ENCODE data around the gene SSBP3. TPM values are rescaled to one million over a fixed set of nuclear protein-coding genes. Genes with fewer than 3 reads are reported as not detected.

Gene SSBP3
- total and polyA plus RNA-seq, 9 of the 15 experiments (the other 6 are each of a cell fraction or from before 2014, with no cell fraction given): 8.7 to 108 (median 33.8) TPM

DNA sequence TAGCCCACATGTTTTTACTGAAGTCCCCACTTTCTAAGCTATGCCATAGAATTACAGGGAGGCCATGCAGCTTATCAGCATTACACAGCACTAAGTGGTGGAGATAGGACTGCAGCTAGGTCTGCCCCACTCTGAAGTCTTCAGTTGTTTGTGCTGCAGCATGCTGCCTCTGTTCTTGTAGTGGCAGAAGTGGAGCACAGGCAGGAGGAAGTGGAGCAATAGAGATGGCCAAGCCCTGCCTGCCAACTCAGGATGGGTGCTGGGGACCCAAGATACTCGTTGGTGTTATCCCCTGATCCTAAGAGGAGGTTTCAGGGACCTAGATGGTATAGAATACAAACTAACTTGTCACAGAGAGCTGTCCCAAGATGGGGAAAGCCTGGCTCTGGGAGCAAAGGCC is 193.3 kb downstream of the SSBP3 start (continued):
- TF ChIP-seq, protein P1, sequence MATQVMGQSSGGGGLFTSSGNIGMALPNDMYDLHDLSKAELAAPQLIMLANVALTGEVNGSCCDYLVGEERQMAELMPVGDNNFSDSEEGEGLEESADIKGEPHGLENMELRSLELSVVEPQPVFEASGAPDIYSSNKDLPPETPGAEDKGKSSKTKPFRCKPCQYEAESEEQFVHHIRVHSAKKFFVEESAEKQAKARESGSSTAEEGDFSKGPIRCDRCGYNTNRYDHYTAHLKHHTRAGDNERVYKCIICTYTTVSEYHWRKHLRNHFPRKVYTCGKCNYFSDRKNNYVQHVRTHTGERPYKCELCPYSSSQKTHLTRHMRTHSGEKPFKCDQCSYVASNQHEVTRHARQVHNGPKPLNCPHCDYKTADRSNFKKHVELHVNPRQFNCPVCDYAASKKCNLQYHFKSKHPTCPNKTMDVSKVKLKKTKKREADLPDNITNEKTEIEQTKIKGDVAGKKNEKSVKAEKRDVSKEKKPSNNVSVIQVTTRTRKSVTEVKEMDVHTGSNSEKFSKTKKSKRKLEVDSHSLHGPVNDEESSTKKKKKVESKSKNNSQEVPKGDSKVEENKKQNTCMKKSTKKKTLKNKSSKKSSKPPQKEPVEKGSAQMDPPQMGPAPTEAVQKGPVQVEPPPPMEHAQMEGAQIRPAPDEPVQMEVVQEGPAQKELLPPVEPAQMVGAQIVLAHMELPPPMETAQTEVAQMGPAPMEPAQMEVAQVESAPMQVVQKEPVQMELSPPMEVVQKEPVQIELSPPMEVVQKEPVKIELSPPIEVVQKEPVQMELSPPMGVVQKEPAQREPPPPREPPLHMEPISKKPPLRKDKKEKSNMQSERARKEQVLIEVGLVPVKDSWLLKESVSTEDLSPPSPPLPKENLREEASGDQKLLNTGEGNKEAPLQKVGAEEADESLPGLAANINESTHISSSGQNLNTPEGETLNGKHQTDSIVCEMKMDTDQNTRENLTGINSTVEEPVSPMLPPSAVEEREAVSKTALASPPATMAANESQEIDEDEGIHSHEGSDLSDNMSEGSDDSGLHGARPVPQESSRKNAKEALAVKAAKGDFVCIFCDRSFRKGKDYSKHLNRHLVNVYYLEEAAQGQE (IDR thresholded peaks at IDR 0.05; ENCODE audit: borderline replicate concordance): no peak
- TF ChIP-seq, protein P1 (CRISPR knock-in tag; IDR thresholded peaks at IDR 0.05; ENCODE audit: low read depth): no peak
- peak; percentile 29 for TF ChIP-seq BRD9 (IDR thresholded peaks at IDR 0.05; ENCODE audit: low read depth, partially characterized antibody)
- TF ChIP-seq MYNN (IDR thresholded peaks at IDR 0.05): no peak; the same call in 1 of the 2 replicates
- TF ChIP-seq MYNN (CRISPR knock-in tag; IDR thresholded peaks at IDR 0.05): no peak
- TF ChIP-seq, protein P2, sequence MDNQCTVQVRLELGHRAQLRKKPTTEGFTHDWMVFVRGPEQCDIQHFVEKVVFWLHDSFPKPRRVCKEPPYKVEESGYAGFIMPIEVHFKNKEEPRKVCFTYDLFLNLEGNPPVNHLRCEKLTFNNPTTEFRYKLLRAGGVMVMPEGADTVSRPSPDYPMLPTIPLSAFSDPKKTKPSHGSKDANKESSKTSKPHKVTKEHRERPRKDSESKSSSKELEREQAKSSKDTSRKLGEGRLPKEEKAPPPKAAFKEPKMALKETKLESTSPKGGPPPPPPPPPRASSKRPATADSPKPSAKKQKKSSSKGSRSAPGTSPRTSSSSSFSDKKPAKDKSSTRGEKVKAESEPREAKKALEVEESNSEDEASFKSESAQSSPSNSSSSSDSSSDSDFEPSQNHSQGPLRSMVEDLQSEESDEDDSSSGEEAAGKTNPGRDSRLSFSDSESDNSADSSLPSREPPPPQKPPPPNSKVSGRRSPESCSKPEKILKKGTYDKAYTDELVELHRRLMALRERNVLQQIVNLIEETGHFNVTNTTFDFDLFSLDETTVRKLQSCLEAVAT (IDR thresholded peaks at IDR 0.05): no peak
- TF ChIP-seq ZNF507 (tag; conservative IDR thresholded peaks at IDR 0.05): no peak
- no peak for TF ChIP-seq ZNF79 (CRISPR knock-in tag; IDR thresholded peaks at IDR 0.05; ENCODE audit: low read depth)
- no peak for TF ChIP-seq NONO (IDR thresholded peaks at IDR 0.05; ENCODE audit: low read depth in 2 of 2, low read length in 1 of 2)
- 0 out of 2 replicates have a peak, but pooled peaks have one; percentile 36 for TF ChIP-seq TRIM28 (IDR thresholded peaks at IDR 0.05)
- peak; percentile 56 for TF ChIP-seq MYC (IDR thresholded peaks at IDR 0.05; ENCODE audit: low read depth, low read length)
- TF ChIP-seq MYC (CRISPR knock-in tag; IDR thresholded peaks at IDR 0.05; ENCODE audit: borderline replicate concordance, low read depth): no peak
- no peak for TF ChIP-seq BCL6 (CRISPR knock-in tag; IDR thresholded peaks at IDR 0.05)
- TF ChIP-seq, protein P3, sequence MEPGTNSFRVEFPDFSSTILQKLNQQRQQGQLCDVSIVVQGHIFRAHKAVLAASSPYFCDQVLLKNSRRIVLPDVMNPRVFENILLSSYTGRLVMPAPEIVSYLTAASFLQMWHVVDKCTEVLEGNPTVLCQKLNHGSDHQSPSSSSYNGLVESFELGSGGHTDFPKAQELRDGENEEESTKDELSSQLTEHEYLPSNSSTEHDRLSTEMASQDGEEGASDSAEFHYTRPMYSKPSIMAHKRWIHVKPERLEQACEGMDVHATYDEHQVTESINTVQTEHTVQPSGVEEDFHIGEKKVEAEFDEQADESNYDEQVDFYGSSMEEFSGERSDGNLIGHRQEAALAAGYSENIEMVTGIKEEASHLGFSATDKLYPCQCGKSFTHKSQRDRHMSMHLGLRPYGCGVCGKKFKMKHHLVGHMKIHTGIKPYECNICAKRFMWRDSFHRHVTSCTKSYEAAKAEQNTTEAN (CRISPR knock-in tag; IDR thresholded peaks at IDR 0.05): no peak
- no peak for TF ChIP-seq FOXJ3 (CRISPR knock-in tag; IDR thresholded peaks at IDR 0.05)
- TF ChIP-seq ELF2 (CRISPR knock-in tag; IDR thresholded peaks at IDR 0.05): no peak
- TF ChIP-seq ZNF224 (CRISPR knock-in tag; IDR thresholded peaks at IDR 0.05): no peak
- TF ChIP-seq MTA2 (IDR thresholded peaks at IDR 0.05; ENCODE audit: low read depth): peak; percentile 51
- TF ChIP-seq, protein P4, sequence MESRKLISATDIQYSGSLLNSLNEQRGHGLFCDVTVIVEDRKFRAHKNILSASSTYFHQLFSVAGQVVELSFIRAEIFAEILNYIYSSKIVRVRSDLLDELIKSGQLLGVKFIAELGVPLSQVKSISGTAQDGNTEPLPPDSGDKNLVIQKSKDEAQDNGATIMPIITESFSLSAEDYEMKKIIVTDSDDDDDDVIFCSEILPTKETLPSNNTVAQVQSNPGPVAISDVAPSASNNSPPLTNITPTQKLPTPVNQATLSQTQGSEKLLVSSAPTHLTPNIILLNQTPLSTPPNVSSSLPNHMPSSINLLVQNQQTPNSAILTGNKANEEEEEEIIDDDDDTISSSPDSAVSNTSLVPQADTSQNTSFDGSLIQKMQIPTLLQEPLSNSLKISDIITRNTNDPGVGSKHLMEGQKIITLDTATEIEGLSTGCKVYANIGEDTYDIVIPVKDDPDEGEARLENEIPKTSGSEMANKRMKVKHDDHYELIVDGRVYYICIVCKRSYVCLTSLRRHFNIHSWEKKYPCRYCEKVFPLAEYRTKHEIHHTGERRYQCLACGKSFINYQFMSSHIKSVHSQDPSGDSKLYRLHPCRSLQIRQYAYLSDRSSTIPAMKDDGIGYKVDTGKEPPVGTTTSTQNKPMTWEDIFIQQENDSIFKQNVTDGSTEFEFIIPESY (CRISPR knock-in tag; IDR thresholded peaks at IDR 0.05): no peak
